GM21786 (cell line): ENCODE results near the gene SELENOI.
"Not testable (repeated sequence)": the region's sequence is repeated elsewhere in the genome, so short reads cannot be mapped to it uniquely, and the experiment has no call there.

ENCODE experiments used
- ATAC-seq: cut with Tn5 transposase; IDR thresholded peaks from one replicate; pipeline ENCODE4 v1.9.1; 2021; ENCODE audit not compliant: unreplicated experiment

Gene SELENOI

DNA sequence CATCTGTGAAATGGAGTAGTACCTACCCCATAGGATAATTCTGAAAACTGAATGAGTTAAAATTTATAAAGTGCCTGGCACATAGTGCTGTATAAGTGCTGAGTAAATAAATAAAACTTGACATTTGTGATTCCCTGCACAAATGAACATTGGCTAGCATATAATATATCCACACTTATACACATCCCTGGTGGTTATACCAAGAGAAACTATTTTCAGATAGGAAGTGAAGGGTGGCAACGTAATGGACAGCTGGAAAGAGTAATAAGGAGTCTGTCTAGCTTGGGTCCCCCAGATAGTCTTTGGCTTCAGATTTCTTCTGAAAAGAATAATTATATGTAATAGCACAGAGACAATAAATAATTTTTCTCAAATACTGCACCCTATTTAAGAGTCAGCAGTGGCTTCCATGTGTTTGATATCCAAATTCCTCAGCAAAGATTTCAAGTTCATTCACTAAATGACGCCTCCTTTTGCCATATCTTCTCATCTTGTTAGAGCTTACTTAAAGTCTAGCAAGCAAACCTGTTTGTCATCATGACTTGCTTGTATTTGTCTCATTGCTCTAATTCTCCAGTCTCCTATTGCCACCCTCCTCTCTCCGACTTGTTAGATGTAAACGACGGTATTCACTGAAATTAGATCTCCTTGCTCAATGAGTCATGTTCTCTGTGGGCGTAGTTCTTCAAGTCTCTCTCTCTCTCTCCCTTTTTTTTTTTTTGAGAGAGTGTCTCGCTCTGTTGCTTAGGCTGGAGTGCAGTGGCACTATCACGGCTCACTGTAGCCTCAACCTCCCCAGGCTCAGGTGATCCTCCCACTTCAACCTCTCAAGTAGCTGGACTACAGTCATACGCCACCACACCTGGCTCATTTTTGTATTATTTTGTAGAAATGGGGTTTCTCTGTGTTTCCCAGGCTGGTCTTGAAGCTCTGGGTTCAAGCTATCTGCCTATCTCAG is 9.4 kb downstream of the SELENOI start:
- no peak for ATAC-seq

DNA sequence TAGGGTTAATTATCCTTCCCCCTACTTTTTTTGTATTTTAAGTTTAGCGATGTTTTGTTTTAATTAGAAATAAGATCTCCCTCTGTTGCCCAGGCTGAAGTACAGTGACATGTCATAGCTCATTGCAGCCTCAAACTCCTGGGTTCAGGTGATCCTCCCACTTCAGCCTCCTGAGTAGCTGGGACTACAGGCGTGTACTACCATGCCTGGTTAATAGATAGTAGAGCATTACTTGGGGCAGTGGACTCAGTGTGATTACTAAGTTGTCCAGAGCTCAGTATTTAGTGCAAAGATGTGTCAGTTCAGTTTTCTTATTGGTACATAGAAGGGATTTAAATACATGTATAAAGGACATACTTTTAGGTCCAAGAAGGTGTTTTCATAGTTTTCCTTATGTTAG is 10.2 kb downstream of the SELENOI start:
- ATAC-seq: no peak

DNA sequence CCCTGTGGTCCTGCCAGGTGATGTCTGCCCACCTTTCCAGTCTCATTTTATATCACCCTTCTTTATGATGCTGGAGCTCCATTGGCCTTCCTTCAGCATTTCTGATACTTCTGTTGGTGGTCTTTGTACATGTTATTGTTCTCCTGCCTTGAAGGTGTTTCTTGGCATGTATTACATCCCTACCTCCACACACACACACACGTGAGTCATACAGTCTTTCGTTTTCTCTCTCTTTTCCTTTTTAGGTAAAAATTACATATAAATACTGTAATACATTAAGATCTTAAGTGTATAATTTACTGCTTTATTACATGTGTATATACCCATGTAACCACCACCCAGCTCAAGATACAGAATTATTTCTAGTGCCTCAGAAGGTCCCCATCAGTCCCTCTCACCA is 10.8 kb downstream of the SELENOI start:
- ATAC-seq: no peak

DNA sequence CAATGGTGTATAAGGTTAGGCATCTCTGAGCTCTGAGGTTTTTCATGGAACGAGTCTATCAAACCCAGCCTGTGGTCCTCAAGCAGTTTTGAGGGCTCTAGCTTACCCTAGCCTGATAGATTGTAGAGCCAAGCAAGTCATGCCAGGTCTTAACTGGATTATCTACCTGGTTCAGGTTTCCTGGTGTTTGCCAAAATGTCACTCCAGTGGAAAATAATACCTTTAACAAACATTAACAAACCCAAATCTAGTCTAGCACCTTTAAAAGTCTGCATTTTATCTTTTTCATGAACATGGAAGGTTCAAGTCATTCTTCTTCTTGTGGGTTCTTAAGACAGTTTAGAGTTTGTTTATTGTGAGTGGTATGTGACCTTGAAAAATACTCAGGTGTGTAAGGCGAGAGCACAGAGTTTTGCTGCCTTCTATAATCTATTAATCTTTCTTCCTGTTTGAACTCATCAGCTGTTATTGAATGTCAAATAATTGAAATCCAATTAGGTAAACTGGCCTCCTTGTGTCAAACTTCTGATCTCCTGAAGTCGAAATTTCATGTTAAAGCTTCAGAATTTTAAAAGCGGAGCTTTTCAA is 14.0 kb downstream of the SELENOI start:
- ATAC-seq: no peak

DNA sequence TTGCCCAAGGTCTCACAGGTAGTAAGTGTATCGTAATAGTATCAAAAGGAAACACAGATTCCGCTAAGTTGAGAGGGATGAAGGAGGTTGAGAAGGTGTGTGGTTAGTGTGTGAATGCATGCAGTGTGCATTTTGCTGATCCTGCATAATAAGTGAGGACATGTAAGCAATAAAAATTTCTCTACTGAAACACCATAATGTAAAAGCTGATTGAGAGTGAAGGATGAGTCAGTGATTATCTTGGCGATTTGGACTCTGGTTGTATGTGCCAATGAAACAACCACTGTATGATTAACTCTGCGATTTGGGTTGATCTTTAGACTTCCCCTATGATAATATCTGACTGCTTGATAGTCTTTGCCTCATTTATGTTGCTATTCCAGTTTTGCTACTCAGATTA is 17.4 kb downstream of the SELENOI start:
- no peak for ATAC-seq

DNA sequence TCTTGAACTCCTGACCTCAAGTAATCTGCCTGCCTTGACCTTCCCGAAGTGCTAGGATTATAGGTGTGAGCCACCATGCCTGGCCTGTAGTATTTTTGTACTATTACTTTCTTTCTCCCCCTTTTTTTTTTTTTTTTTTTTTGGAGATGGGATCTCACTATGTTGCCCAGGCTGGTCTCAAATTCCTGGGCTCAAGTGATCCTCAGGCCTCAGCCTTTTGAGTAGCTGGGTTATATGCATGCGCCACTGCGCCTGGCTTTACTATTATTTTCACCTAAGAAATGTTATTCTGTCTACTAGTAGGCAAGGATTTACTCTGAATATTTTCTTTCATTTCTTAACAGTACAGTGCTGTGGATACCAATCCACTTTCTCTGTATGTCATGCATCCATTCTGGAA is 18.0 kb downstream of the SELENOI start:
- no peak for ATAC-seq

DNA sequence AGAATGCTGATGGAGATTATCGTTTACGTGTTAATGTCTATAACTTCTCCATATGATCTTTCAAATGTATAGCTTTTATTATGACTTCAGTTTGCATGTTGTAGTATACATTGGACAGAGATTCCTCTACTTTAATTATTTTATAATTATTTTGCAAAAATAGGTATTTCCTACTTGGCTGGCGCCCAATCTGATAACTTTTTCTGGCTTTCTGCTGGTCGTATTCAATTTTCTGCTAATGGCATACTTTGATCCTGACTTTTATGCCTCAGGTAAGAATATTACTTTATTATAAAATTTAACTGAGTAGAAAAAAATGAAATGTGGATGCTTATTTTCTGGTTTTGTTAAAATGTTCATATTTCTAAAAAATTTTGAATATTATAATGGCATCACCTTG is 18.7 kb downstream of the SELENOI start:
- no peak for ATAC-seq

DNA sequence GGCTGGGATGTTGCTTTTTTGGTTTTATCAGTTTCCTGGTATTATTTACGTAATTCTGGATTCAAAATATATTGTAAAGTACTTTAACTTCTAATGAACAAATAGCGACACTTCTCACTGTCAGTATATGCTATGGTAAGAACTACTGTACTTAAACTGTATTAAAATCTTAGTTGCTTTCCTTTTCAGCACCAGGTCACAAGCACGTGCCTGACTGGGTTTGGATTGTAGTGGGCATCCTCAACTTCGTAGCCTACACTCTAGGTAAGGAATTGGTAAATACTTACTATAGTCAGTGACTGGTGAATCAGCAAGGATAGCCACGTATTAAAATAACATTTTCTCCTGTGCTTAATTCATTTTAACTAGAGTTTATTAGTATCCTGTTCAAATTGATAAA is 21.0 kb downstream of the SELENOI start:
- no peak for ATAC-seq

DNA sequence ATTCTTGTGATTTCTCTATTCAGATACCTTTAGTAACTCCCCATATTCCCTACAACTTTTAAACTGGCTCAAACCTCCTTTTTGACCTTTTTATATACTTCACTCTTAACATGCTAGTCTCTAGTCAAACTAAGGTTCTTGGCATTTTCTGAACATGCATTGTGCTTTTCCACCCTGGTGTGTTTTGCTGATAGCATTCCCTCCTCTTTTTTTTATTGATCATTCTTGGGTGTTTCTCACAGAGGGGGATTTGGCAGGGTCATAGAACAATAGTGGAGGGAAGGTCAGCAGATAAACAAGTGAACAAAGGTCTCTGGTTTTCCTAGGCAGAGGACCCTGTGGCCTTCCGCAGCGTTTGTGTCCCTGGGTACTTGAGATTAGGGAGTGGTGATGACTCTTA is 23.7 kb downstream of the SELENOI start:
- ATAC-seq: not testable (repeated sequence)

DNA sequence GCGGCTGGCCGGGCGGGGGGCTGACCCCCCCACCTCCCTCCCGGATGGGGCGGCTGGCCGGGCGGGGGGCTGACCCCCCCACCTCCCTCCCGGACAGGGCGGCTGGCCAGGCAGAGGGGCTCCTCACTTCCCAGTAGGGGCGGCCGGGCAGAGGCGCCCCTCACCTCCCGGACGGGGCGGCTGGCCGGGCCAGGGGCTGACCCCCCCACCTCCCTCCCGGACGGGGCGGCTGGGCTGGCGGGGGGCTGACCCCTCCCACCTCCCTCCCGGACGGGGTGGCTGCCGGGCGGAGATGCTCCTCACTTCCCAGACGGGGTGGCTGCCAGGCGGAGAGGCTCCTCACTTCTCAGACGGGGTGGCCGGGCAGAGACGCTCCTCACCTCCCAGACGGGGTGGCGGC is 25.0 kb downstream of the SELENOI start:
- ATAC-seq: not testable (repeated sequence)

DNA sequence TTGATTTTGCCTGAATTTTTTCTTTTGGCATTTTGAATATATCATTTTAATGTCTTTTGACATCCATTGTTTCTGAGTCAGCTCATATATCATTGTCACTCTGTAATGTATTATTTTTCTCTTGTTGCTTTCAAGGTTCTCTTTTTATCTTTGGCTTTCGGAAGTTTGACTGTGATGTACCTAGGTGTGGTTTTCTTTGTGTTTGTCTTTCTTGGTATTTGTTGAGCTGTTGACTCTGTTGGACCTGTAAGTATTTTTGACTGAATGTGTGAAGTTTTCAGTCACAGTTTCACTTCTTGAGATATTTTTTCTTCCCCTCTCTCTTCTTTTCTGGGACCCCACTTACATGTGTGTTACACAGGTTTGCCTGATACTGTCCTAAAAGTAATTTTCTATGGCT is 30.9 kb downstream of the SELENOI start:
- no peak for ATAC-seq

DNA sequence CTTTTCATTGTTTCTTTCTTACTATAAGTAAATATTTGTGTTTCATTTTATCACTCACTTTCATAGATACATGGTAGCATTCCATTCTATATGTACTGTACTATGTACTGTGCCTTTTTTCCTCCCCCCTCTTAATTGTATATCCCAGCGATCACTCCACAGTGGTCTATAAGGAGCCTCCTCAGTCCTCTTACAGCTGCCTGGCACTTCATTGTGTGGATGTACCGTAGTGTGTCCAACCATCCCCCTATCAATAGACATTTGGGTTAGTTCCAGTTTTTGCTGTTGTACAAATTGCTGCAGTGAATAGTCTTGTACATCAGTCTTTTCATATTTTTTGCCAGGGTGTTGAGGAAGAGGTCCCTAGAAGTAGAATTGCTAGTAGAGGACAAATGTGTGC is 34.3 kb downstream of the SELENOI start:
- ATAC-seq: no peak

DNA sequence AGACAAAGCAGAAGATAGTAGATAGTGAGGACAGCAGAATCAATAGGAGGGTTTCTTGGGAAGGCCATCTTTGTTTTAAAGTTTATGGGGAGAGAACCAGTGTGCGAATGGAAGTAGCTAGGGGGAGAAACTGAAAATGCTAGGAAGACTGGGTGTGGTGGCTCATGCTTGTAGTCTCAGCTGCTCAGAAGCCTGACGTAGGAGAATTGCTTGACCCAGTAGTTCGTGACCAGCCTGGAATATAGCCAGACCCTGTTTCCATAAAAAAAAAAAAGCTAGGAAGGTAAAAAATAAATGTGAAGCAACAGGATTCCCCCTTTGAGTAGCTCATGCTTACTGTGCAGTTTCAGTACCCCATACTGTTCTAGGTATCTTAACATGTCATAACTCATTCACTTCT is 36.6 kb downstream of the SELENOI start:
- ATAC-seq: no peak

DNA sequence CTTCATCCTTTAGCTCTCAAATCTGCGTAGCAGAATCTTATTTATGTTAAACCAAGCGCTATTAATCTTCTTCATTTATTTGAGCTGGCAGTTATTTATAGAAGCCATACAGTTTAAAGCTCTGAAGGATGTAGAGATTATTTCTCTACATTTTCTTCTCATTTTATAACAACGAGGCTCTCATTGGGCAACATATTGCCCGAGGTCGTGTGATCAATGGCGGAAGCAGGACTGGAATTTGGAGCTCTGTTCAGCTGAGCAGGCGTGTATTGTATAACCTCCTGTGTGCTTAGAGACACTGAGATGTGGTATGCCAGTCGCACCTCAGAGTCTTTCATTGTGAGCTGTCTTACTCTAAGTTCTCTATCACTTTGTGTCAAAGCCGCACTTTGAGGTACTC is 38.2 kb downstream of the SELENOI start:
- no peak for ATAC-seq

DNA sequence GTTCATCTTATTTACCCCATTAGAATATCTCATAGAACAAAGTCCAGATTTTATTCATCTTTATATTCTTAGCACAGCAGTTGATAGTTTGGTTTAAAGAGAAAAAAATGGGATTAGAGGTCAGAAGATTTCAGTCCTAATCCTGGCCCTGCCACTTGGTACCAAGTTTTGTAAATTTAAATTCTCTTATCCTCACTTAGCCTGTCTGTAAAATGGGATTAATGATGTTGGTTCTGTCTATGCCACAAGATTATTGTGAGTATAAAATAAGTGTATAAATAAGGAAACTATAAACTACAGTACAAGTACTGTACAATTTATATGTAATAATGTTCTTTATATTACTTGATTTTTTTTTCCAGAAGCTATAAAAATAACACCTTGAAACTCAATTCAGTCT is 38.7 kb downstream of the SELENOI start:
- no peak for ATAC-seq

DNA sequence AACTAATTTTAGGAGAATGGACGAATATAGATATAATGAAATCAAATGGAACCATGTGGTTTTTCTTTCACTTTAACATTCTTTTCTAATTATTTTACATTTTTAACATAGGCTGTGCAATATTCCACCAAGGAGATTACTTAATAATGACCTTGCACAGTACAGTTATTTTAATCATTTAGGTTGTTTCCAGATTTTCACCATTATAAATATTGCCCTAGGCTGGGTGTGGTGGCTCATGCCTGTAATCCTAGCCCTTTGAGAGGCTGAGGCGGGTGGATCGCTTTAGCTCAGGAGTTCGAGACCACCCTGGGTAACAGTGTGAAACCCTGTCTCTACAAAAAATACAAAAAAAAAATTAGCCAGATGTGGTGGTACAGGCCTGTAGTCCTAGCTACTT is 41.2 kb downstream of the SELENOI start:
- ATAC-seq: no peak

DNA sequence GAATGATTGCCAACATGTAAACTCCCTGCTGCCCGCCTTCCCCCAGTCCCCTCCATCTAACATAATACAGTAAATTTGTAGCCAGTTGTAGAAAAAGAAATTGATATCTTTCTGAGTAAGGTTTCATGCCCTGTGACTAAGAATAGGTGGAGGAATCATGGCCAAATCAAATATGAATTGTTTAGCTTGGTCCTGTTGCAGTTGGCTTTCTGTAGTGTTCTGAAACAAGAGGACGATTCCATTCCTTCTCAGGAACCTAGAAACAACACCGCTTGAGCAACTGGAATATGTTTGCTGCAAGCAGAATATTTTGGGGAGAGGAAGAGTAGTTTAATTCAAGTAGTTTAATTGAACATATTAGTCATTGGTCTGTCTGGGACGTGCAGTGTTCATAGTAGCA is 48.8 kb downstream of the SELENOI start:
- no peak for ATAC-seq

DNA sequence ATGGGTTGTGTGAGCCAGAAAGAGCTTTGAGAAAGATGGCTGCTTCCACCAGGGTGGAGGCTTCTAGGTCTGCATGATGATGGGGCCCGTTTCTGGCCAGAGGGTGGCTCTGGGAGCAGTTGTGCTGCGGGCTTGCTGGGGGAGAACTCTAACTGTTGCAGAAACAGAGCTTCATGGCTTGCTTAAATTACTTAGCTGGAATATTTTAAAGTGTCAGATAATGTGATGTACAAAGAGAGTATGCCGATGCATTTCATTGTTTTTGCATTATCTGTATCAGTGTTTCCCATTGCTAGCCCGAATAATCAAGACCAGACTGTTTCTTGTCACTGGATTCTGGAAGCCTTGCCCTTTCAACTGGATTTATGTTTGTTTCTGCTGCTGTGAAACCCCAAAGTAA is 49.5 kb downstream of the SELENOI start:
- no peak for ATAC-seq

DNA sequence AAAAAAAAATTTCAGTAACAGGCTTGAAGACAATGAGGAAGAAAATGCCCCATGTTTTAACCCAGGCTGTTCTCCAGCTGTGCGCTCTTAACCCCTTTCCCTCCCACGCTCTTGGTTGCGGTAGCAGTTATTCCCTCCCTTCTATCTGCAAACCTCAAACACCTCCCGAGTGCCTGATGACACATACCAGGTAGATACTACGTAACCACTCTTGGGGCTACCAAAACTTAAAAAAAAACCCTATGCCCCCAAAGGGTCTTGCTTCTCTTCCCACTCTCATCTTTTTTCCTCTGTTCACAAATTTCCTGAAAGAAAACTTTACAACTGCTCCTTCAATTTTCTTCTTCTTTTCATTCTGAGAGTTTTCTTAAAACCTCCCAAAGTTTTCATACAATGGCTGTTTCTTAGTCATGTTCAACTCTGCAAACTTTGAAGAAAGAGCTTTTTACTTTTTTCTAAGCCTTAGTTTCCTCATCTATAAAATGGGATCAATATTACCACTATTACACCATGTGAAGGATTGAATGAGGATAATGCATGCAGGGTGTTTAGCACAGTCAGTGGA is 50.9 kb downstream of the SELENOI start:
- no peak for ATAC-seq

DNA sequence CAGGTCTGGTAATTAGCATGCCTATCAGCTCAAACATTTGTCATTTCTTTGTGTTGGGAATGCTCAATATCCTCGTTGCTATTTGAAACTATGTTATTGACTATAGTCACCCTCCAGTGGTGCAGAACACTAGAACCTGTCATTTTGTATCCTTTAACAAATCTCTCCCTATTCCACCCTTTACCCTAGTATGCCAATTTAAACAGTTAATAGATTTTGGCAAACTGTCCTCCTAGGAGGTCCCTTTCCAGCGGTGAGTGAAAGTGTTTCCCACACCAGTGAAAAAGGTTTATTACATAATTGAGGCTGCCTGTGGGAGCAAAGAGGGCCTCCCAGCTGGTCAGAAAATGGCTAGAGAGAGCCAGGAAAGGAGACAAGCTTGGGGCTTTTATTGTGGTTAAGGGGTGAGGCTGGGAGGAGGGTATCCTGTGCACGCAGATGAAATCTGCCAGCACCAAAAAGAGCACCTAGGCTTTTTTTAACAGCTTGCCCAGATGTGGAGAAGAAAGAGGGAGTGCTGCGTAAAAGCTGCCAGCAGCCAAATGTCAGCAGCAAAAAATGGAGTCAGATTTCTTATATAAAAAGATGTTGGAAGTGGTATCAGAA is 53.9 kb downstream of the SELENOI start:
- ATAC-seq: no peak

DNA sequence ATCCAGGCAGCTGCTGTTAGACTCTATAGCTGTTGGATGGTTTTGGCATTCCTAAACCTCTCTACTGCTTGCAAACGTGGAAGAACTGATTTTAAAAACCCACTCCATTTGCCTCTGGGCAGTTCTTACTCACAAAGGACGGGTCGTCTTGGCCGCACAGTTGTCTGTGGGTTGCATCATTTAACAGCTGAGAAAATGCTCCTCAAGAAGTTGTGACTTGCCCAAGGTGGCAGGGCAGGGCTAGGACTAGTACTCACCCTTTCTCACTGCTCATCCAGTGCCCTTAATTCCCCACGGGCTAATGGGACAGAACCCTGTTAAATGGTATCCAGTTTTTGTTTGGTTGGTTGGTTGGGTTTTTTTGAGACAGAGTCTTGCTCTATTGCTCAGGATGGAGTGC is 54.8 kb downstream of the SELENOI start:
- ATAC-seq: no peak
